ENCODE data around the gene SOX6.

DNA sequence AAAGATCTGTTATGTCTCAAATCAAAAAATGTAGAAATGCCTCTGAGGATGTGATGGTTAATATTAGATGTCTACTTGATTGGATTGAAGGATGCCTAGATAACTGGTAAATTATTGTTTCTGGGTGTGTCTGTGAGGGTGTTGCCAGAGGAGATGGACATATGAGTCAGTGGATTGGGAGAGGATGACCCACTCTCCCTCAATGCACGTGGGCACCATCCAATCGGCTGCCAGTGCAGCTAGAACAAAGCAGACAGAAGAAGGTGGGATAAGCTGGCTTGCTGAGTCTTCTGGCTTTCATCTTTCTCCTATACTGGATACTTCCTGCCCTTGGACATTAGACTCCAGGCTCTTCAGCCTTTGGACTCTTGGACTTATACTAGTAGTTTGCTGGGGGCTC is 430.3 kb downstream of the SOX6 start:
- TF ChIP-seq, protein P1, sequence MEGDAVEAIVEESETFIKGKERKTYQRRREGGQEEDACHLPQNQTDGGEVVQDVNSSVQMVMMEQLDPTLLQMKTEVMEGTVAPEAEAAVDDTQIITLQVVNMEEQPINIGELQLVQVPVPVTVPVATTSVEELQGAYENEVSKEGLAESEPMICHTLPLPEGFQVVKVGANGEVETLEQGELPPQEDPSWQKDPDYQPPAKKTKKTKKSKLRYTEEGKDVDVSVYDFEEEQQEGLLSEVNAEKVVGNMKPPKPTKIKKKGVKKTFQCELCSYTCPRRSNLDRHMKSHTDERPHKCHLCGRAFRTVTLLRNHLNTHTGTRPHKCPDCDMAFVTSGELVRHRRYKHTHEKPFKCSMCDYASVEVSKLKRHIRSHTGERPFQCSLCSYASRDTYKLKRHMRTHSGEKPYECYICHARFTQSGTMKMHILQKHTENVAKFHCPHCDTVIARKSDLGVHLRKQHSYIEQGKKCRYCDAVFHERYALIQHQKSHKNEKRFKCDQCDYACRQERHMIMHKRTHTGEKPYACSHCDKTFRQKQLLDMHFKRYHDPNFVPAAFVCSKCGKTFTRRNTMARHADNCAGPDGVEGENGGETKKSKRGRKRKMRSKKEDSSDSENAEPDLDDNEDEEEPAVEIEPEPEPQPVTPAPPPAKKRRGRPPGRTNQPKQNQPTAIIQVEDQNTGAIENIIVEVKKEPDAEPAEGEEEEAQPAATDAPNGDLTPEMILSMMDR (IDR thresholded peaks at IDR 0.05), result no peak
- TF ChIP-seq POLR2A (IDR thresholded peaks at IDR 0.05), result no peak
